PC-3 (cell line): ENCODE data around the gene FSCN2. TPM values are rescaled to one million over a fixed set of nuclear protein-coding genes. Genes with fewer than 3 reads are reported as not detected.

Experiments
- ATAC-seq: fragments of 200-7000 bp; cut with Tn5 transposase; 2 replicates; pipeline ENCODE4 v1.9.1; 2020; ENCODE audit warnings: mild to moderate bottlenecking, moderate library complexity
- BruUV-seq: library from RNA; stranded (reverse); fragments of 400-500 nt; replicated peaks from 2 replicates; lab custom pipeline; 2021; lab: Mats Ljungman, UMichigan
- CTCF ChIA-PET: fragments of 300-600 bp; sonication (Branson Sonifier 250); formaldehyde crosslinking; loops from one replicate; lab custom pipeline; 2022; ENCODE audit warnings: antibody characterized with exemption; lab: Charles Lee
- POLR2A ChIA-PET: fragments of 300-600 bp; sonication (Branson Sonifier 250); formaldehyde crosslinking; loops from one replicate; lab custom pipeline; 2022; ENCODE audit warnings: antibody characterized with exemption; ENCODE audit not compliant: unreplicated experiment; lab: Charles Lee
- DNase-seq: peaks from one replicate; pipeline ENCODE4 v3.0.0-alpha.2; 2015
- H2AFZ ChIP-seq: fragments of 300-600 bp; sonication (generic); 2 replicates; pipeline ENCODE4 v1.6.0; 2016; ENCODE audit warnings: antibody characterized with exemption, low read length
- H3F3A ChIP-seq: fragments of 300-600 bp; sonication (generic); one replicate; pipeline ENCODE4 v1.6.0; 2017; ENCODE audit warnings: antibody characterized with exemption, low read length, control low read depth, mild to moderate bottlenecking; ENCODE audit not compliant: unreplicated experiment
- H3K27ac ChIP-seq: fragments of 300-600 bp; sonication (generic); 2 replicates; pipeline ENCODE4 v1.5.1; 2016; ENCODE audit warnings: mild to moderate bottlenecking, low read length
- H3K27me3 ChIP-seq: fragments of 300-600 bp; sonication (generic); 2 replicates; pipeline ENCODE4 v1.6.1; 2016; ENCODE audit warnings: low read length, mixed read lengths
- H3K36me3 ChIP-seq: fragments of 300-600 bp; sonication (generic); 2 replicates; pipeline ENCODE4 v1.6.1; 2016; ENCODE audit warnings: low read depth, mixed run types, low read length, mixed read lengths
- H3K4me1 ChIP-seq: fragments of 300-600 bp; sonication (generic); 2 replicates; pipeline ENCODE4 v1.5.1; 2016; ENCODE audit warnings: low read length; ENCODE audit not compliant: insufficient read depth
- H3K4me2 ChIP-seq: fragments of 300-600 bp; sonication (generic); 2 replicates; pipeline ENCODE4 v1.6.0; 2016; ENCODE audit warnings: low read length
- H3K4me3 ChIP-seq: fragments of 300-600 bp; sonication (generic); 2 replicates; pipeline ENCODE4 v1.5.1; 2016; ENCODE audit warnings: mild to moderate bottlenecking, low read length, mixed read lengths
- H3K79me2 ChIP-seq: fragments of 300-600 bp; sonication (generic); 2 replicates; pipeline ENCODE4 v1.6.1; 2017; ENCODE audit warnings: low read length, mixed read lengths
- H3K9ac ChIP-seq: fragments of 300-600 bp; sonication (generic); 2 replicates; pipeline ENCODE4 v1.6.0; 2016; ENCODE audit warnings: mild to moderate bottlenecking, low read length
- H3K9me2 ChIP-seq: fragments of 300-600 bp; sonication (generic); replicated peaks from 2 replicates; pipeline ENCODE4 v1.6.1; 2016; ENCODE audit warnings: mixed run types, low read length, mixed read lengths
- H3K9me3 ChIP-seq: fragments of 300-600 bp; sonication (generic); 2 replicates; pipeline ENCODE4 v1.6.1; 2016; ENCODE audit warnings: low read length, mixed read lengths
- H4K20me1 ChIP-seq: fragments of 300-600 bp; sonication (generic); 2 replicates; pipeline ENCODE4 v1.6.1; 2016; ENCODE audit warnings: low read length, mixed read lengths
- CTCF ChIP-seq: fragments of 300-600 bp; sonication (generic); conservative IDR thresholded peaks from 2 replicates; pipeline ENCODE4 v1.5.1; 2017; ENCODE audit warnings: antibody characterized with exemption, low read depth, mild to moderate bottlenecking, low read length
- EZH2 ChIP-seq: fragments of 300-600 bp; sonication (generic); IDR thresholded peaks from one replicate; pipeline ENCODE4 v1.6.1; 2017; ENCODE audit warnings: antibody characterized with exemption, mild to moderate bottlenecking, low read length; ENCODE audit not compliant: unreplicated experiment
- EZH2phosphoT487 ChIP-seq: fragments of 300-600 bp; sonication (generic); IDR thresholded peaks from 2 replicates; pipeline ENCODE4 v1.6.1; 2018; ENCODE audit warnings: mild to moderate bottlenecking, antibody characterized with exemption, low read length, borderline replicate concordance
- intact Hi-C: fragments of 100-400 bp; cut with micrococcal nuclease; formaldehyde crosslinking; loops from 2 replicates; pipeline ENCODE4 v1.9.0; 2023
- total RNA-seq: library from RNA; depleted of rRNA; stranded (reverse); fragments of >200 nt; gene quantifications from 2 replicates; pipeline ENCODE4 v1.2.3, GENCODE V29; 2014

FSCN2 gene
- total RNA-seq, 1 experiment from 2014 or later = 0.87 TPM

- intact Hi-C loops = no loop called here
- Histone ChIP-seq H3K27ac (no peak overlapping the region), H4K20me1 (no peaks in the 10 kb centered on the region), H3F3A (no peaks in the 10 kb centered on the region), H3K36me3 (no peaks in the 10 kb centered on the region), H3K9me3 (no peaks in the 10 kb centered on the region), H3K4me1 (peaks cover 16% of the 10 kb centered on the region), H3K27me3 (no peaks in the 10 kb centered on the region), H3K79me2 (no peaks in the 10 kb centered on the region), H3K9ac (no peak overlapping the region), H3K4me2 (no peak overlapping the region), H3K9me2 (no peaks in the 10 kb centered on the region), H3K4me3 (no peak overlapping the region), H2AFZ (no peak overlapping the region)
- TF ChIP-seq EZH2phosphoT487 (no peak), EZH2 (no peak), CTCF (no peak)
- ATAC-seq (no peak), DNase-seq (no peak)
- ChIA-PET CTCF (no interaction called here), POLR2A (interaction anchor here (0.7 kb wide), 1 partner anchor 26 kb away, joined by 4 read pairs; no protein-coding TSS in a partner anchor)
- no TSS peak for BruUV-seq
Observed at GRCh38 chr17:81489012-81489997, 38.9 kb upstream of the FSCN2 start.

- BruUV-seq = no TSS peak
- H3K4me3 ChIP-seq = no peak overlapping the region
- no peak overlapping the region for H3K4me2 ChIP-seq
- no peaks in the 10 kb centered on the region for H3K79me2 ChIP-seq
- CTCF ChIA-PET = no interaction called here
- no peaks in the 10 kb centered on the region for H3F3A ChIP-seq
- H4K20me1 ChIP-seq = no peaks in the 10 kb centered on the region
- H2AFZ ChIP-seq = no peak overlapping the region
- POLR2A ChIA-PET = interaction anchor here (0.6 to 0.7 kb wide), 2 partner anchors 25 to 35 kb away, joined by 3 to 4 read pairs; no protein-coding TSS in a partner anchor
- H3K9ac ChIP-seq = no peak overlapping the region
- intact Hi-C loops = no loop called here
- DNase-seq (no peak), ATAC-seq (no peak)
- no peaks in the 10 kb centered on the region for H3K27me3 ChIP-seq
- H3K36me3 ChIP-seq = no peaks in the 10 kb centered on the region
- peaks cover 16% of the 10 kb centered on the region for H3K4me1 ChIP-seq
- no peak for TF ChIP-seq CTCF
- no peaks in the 10 kb centered on the region for H3K9me2 ChIP-seq
- no peak overlapping the region for H3K27ac ChIP-seq
- H3K9me3 ChIP-seq = no peaks in the 10 kb centered on the region
Observed at GRCh38 chr17:81489998-81490992, 37.9 kb upstream of the FSCN2 start.
